GM12864 (cell line): ENCODE results near the gene TMEM178B.

Experiments used
- DNase-seq: peaks from one replicate; pipeline ENCODE4 v3.0.0-alpha.2; 2011; ENCODE audit warnings: low read depth
- H3K4me3 ChIP-seq: 2 replicates; pipeline ENCODE4 v1.5.1; 2011; ENCODE audit warnings: mild to moderate bottlenecking, low read depth, low read length, control low read depth
- CTCF ChIP-seq: IDR thresholded peaks from 2 replicates; pipeline ENCODE4 v1.5.1; 2011; ENCODE audit warnings: low read depth, mild to moderate bottlenecking, moderate library complexity, low read length, control low read depth, inconsistent platforms; ENCODE audit errors: missing control alignments

The TMEM178B gene

GRCh38 chr7:141154131-141154732 is 80.4 kb downstream of the TMEM178B start:
- DNase-seq: no peak
- H3K4me3 ChIP-seq: no peak overlapping the region
- TF ChIP-seq CTCF: no peak

- H3K4me3 ChIP-seq: no peak overlapping the region
- TF ChIP-seq CTCF: no peak
- no peak for DNase-seq
Measured at GRCh38 chr7:141156407-141156806, 82.5 kb downstream of the TMEM178B start.

GRCh38 chr7:141157138-141157765 is 83.4 kb downstream of the TMEM178B start:
- no peak for TF ChIP-seq CTCF
- DNase-seq: no peak
- H3K4me3 ChIP-seq: no peak overlapping the region

- no peak overlapping the region for H3K4me3 ChIP-seq
- no peak for TF ChIP-seq CTCF
- DNase-seq: peak; percentile 12
Measured at GRCh38 chr7:141158561-141158960, 84.7 kb downstream of the TMEM178B start.

- H3K4me3 ChIP-seq: no peak overlapping the region
- no peak for DNase-seq
- no peak for TF ChIP-seq CTCF
Measured at GRCh38 chr7:141160246-141160860, 86.5 kb downstream of the TMEM178B start.

GRCh38 chr7:141161550-141162535 is 88.0 kb downstream of the TMEM178B start:
- no peak for DNase-seq
- no peak overlapping the region for H3K4me3 ChIP-seq
- no peak for TF ChIP-seq CTCF
